GM21526 (cell line): ENCODE measurements around the gene RGS17.
"Not testable (repeated sequence)": the region's sequence is repeated elsewhere in the genome, so short reads cannot be mapped to it uniquely, and the experiment has no call there.

Source experiments
- ATAC-seq: cut with Tn5 transposase; IDR thresholded peaks from one replicate; pipeline ENCODE4 v1.9.1; 2021; ENCODE audit warnings: moderate library complexity; ENCODE audit not compliant: unreplicated experiment, low FRiP score

Gene RGS17

DNA sequence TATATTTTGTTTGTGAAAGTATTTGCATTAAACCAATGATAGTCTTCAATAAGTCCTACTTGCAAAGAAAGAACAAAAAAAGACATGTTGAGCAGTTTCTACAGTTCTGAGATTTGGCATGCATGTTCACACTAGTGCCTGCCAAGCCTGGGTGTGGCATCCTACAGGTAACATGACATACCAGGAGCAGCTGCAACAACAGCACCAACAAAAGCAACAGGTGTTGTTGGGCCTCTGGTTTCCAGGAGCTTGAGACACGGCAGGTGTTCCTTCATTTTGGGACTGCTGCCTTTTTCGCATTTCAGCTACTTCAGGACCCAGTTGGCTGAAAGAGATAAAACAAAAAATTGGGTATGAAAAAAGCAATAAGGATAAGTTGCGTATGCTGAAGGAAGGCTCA is 87.4 kb downstream of the RGS17 start:
- no peak for ATAC-seq

GRCh38 chr6:153038378-153039057 is 92.6 kb downstream of the RGS17 start:
- no peak for ATAC-seq

GRCh38 chr6:153034139-153034538 is 96.9 kb downstream of the RGS17 start:
- no peak for ATAC-seq

GRCh38 chr6:153032255-153032882 is 98.7 kb downstream of the RGS17 start:
- ATAC-seq: no peak

DNA sequence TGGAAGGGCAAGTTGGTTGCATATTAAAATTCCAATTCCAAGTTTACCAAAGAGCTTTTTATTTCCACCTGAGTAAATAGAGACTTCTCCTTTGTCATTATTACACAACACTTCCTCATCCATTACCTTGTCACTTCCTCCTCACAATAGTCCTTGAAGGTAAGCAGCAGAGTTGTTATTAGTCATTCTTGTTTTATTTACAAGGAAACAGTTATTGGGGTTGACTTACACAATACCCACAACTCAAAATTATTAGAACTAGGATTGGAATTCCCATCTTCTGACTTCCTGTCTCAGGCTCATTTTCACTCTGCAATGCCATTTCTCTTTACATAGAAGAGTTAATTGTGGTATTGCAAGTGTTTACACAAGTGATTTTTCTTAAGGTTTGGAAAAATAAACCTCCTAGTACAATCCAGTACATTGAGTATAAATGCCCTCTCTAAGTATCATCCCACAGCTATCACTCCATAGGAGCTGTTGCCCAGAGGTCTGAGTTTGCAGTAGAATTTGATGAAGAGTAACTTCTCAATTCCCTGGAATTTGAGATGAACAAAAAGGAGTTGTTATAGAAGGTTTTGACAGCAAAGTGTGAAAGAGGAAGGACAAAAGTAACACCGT is 99.6 kb downstream of the RGS17 start:
- ATAC-seq: no peak

DNA sequence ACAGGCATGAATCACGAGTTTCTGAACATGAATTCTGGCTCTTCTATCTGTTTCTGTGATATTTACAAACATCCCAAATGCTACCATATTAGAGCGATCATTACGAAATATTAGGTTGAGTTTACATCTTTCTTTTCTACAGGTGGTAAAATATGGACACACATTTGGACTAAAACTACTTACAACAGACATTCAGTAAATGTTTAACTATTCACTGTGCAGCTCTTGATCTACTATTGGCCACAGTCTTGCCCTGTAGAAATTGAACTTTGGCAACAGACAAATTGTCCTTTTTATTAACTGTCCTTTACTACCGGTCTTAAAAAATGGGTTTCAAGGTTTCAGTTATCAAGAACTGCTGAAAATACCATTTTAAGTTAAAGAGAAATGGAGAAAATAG is 102.1 kb downstream of the RGS17 start:
- ATAC-seq: no peak

DNA sequence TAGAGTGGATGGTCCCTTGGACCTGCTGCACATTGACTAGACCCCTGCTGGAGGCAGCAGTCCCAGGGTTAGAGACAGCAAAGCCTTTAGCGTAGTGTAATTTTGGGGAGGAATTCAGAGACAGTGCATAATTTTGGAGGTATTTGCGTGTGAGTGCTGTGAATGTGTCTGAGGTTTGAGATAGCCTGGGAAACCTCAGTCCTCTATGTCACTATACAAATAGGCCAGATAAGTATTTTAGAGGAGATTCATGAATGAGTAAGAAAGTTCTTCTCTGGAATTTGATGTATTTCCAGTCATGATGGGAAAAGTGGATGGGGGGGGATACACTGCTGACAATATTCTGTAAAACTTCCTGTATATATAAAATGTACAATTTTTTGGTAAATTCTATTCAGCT is 102.8 kb downstream of the RGS17 start:
- no peak for ATAC-seq

DNA sequence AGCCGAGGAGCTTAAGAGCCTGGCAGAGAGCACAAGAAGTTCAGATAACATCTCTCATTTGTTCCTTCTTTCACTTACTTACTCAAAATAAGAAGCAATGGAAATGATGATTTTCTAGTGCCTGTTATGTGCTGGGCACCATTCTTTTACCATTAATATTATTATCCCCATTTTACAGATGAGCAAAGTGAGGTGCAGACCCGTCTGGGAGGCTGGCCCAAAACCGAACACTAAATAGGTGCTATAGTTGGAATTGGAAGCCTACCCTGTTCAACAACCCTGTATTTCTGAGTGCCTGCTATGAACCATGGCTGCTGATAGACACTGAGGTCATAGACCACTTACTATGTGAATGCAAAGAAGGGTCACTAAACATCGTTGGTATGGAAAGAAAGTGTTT is 103.6 kb downstream of the RGS17 start:
- no peak for ATAC-seq

GRCh38 chr6:153024709-153025017 is 106.4 kb downstream of the RGS17 start:
- ATAC-seq: no peak

DNA sequence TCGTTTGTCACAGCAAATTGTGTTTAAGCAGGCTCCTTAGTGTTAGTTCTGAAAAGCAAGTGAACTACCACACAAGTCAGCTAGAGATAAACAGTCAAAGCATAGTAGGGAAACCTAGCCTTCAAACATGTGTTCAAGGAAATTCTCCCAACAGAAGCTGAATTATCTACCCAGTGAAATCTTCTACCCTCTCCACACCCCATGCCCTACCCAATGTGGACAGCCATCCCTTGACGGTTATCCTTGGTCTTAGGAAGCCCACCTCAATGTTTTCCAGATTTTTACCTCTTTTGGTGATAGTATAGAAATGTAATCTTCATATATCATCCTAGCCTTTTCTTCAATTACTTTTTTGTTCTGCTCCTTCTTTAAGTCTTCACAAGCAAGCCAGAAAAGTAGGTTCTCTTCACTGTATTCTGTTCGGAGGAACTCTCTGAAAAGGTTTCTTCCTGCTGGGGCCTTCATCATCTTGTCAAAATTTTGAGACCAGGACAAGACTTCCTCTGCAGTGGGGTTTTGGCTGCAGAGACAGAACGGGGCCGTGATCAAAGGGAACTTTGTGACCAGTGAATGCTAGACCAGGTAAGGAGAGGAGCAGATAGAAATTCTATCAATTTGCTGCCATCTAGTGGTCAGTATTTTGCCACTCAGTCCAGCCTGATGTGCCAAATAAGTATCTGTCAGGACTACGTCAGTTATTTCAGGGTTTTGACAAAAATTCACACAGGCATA is 106.9 kb downstream of the RGS17 start:
- ATAC-seq: peak; percentile 99

DNA sequence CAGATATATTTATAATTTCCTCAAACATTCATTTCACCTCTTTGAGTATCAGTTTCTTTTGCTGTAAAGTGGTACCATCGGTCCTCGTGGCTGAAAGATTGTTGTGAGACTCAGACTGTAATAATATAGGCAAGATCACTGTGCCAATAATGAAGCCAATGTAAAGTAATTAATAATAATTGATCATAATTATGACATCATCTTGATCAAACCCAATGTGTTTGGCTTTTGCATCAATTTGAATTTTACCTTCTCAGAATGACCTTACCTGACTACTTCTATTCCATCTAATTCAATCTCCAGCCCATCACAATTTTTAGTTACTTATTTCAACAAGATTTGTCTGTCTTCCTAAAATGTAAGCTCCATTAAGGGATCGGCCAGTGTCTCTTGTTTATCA is 112.7 kb downstream of the RGS17 start:
- no peak for ATAC-seq

GRCh38 chr6:153016846-153017245 is 114.2 kb downstream of the RGS17 start:
- no peak for ATAC-seq

GRCh38 chr6:153015094-153015640 is 115.9 kb downstream of the RGS17 start:
- no peak for ATAC-seq

DNA sequence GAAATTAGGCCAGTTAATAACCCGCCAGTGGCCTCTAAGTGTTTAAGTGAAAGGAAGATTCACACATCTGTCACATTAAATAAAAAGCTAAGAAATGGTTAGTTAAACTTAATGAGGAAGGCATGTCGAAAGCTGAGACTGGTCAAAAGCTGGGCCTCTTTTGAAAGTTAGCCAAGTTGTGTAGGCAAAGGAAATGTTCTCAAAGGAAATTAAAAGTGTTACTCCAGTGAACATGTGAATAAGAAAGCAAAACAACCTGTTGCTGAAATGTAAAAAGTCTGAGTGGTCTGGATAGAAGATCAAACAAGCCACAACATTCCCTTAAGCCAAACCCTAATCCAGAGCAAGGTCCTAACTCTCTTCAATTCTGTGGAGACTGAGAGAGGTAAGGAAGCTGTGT is 117.6 kb downstream of the RGS17 start:
- no peak for ATAC-seq

GRCh38 chr6:153012856-153013255 is 118.2 kb downstream of the RGS17 start:
- no peak for ATAC-seq

- no peak for ATAC-seq
Measured at GRCh38 chr6:153003366-153003690, 127.8 kb downstream of the RGS17 start.

DNA sequence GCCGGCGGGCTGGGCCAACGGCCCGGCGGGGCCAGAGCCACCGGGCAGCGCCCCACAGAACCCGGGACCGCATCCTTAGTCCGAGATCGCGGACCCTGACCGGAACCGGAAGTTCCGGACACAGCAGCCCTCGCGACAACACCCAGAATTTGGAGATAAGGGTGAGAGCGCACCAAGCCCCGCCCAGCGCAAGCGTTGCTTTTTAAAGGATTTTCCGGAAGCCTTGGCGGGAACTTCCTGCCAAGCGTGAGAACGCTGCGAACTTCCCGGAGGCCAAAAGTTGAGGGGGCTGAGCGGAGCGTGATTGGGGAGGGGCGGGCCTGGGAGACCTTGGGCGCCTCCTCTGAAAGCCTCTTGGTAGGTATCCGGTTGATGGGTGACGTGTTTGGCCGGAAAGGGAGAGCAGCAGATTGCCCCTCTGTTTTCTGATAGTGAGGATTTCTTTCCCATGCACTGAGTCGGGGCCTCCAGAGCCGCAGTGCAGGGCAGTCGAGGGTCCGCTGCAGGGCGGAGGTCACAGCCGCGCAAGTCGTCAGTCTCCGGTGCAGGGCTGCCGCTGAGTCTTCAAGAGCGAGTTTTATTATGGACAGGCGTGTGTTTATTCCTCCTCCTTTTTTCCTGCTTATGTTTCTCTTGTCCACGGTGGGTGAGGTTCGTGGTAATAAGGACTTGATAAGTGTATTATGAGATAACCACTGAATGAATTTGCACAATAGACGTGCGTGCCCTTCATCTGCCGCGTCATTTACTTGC is 128.3 kb downstream of the RGS17 start, which contains the start of gene MTRF1L:
TSS of gene MTRF1L (minus strand) at position 97 of the 753 bp plus-strand sequence. CDS start at position 73, 24 bp downstream.
- ATAC-seq: peak; percentile 96

DNA sequence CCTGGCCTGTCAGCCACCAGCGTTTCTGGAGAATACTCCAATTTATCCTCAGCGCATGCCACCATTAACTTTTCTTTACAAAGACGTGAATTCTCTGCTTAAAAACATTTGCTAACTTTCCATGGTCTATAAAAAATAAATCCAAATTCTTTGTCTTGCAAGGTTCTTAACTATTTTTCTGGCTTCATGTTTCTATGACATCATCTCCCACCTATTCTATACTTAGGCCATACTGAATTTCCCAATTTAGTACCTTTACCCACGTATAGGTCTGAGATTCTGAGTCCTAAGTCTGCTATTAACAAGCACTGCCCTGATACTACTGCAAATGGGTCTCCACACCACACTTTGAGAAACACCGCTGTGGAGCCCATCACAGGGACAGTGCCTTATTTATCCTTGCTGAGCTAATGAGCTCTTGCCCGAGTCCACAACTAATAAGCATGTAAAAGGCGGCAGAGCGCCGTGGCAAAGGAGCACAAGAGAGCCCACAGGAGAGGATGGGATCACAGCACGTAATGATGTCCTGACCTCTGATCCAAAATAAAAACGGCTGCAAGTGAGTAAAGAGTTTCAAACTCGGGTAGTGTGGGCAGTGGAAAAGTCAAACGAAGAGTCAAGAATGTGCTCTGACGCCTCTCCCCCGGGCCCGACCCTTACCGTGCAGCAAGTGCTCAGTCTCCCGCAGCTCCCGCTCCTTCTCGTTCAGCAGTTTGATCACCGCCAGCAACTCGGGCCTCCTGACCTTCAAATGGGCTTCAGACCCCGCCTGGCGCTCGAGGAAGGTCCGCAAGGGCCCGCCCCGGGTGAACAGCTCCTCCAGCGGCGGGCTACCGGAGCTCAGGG is 129.1 kb downstream of the RGS17 start:
- ATAC-seq: peak; percentile 22

- ATAC-seq: not testable (repeated sequence)
Measured at GRCh38 chr6:153000790-153001189, 130.3 kb downstream of the RGS17 start.

- ATAC-seq: no peak
Measured at GRCh38 chr6:153000243-153000642, 130.8 kb downstream of the RGS17 start.
